ENCODE data around the gene EYS.
A peak's percentile ranks its signal among the peaks of the same experiment; 100 is the strongest.

The EYS gene

DNA sequence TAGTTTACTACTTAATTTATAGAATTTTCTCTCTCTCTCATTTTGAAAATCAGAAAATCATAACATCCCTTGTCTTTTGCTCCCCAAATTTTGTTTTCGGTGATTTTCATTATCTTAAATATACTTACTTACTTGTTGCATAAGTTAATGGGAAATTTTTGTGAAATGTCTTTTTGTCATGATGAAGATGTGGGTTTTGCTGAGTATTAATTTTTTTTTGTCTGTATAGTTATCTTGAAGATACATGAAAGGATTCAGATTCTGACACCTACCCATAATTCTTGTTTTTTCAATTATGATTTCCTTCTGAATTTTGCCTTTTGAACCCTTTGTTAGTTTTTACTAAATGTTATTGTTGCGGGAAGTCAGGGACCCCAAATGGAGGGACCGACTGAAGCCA, 817.9 kb downstream of the EYS start:
- no peak for TF ChIP-seq POLR2A (IDR thresholded peaks at IDR 0.05; ENCODE audit: extremely low read depth, insufficient read length)
- TF ChIP-seq, protein P1, sequence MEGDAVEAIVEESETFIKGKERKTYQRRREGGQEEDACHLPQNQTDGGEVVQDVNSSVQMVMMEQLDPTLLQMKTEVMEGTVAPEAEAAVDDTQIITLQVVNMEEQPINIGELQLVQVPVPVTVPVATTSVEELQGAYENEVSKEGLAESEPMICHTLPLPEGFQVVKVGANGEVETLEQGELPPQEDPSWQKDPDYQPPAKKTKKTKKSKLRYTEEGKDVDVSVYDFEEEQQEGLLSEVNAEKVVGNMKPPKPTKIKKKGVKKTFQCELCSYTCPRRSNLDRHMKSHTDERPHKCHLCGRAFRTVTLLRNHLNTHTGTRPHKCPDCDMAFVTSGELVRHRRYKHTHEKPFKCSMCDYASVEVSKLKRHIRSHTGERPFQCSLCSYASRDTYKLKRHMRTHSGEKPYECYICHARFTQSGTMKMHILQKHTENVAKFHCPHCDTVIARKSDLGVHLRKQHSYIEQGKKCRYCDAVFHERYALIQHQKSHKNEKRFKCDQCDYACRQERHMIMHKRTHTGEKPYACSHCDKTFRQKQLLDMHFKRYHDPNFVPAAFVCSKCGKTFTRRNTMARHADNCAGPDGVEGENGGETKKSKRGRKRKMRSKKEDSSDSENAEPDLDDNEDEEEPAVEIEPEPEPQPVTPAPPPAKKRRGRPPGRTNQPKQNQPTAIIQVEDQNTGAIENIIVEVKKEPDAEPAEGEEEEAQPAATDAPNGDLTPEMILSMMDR (IDR thresholded peaks at IDR 0.05; ENCODE audit: low read depth, low read length): no peak
- DNase-seq (ENCODE audit: low read depth): no peak
- H3K4me3 ChIP-seq (ENCODE audit: low read depth, low read length): no peak overlapping the region

DNA sequence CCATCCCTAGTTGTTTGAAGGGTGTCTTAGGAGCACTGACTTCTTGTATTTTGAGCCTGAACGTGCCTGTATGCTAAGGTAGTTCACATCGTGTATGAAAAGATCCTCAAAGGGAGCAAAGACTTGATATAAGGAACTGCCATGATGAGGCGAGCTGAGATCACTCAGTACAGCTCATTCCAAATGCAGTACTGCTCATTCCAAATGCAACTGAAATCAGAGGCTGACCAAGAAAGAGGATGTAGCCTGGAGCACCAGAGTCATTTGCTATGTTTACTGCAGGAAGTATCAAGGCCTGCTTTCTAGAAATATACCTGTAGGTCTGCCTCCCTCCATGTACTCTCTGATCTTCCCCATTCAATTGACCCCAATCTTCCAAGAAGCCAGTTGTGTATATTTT, 832.2 kb downstream of the EYS start:
- H3K4me3 ChIP-seq (ENCODE audit: low read depth, low read length): no peak overlapping the region
- peak; percentile 1 for DNase-seq (ENCODE audit: low read depth)
- TF ChIP-seq, protein P1 (IDR thresholded peaks at IDR 0.05; ENCODE audit: low read depth, low read length): no peak

DNA sequence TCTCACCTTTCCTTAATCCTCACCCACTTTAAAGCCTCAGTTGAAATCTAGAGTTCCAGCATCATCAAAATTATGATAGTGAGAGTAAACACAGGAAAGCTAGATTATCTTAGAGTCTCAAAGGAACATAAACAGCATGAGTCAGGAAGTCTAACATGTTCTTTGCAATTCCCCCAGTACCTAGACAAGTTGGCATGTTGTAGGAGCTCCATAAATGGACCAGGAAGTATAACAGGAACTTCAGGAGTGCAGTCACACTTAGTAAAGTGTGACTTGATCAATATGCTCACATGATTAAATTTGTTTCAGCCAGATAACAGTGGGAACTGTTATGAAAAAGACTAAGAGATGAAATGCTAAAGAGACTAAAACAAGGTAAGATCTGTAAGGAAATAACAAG, 834.4 kb downstream of the EYS start:
- DNase-seq (ENCODE audit: low read depth): no peak
- TF ChIP-seq MYC (IDR thresholded peaks at IDR 0.05; ENCODE audit: low read depth, low read length): no peak
- TF ChIP-seq, protein P1 (IDR thresholded peaks at IDR 0.05; ENCODE audit: low read depth, low read length): no peak
- TF ChIP-seq, protein P2, sequence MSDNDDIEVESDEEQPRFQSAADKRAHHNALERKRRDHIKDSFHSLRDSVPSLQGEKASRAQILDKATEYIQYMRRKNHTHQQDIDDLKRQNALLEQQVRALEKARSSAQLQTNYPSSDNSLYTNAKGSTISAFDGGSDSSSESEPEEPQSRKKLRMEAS (IDR thresholded peaks at IDR 0.05; ENCODE audit: low read depth, low read length): no peak
- TF ChIP-seq POLR2A (IDR thresholded peaks at IDR 0.05; ENCODE audit: extremely low read depth, insufficient read length): no peak

DNA sequence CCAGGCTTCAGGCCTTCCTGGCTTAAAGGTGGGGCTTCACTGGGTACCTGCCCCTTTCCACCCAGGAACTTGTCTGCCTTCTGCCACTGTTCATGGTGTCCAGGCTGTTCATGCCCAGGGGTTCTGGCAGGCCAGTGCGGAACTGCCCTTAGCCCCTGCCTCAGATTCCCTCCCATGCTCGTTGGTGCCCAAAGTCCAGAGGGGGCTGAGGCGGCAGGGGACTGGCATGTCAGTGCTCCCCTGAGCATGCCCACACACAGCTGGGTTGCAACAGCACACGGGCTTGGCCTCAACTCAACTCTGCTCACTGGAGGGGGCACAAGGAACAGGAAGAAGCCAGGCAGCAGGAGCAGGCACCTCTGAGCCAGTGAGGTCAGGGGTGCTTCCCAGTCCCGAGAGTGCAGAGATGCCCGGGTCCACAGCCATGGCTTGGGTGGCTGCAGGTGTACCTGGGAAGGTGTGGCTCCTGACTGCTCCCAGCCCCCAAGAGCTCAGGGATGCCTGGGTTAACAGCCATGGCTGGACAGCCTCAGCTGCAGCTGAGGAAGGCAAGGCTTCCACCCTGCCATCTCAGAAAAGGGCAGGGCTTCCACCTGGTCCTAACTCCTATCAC, 845.9 kb downstream of the EYS start:
- H3K4me3 ChIP-seq (ENCODE audit: low read depth, low read length): no peak overlapping the region
- no peak for TF ChIP-seq MYC (IDR thresholded peaks at IDR 0.05; ENCODE audit: low read depth, low read length)
- TF ChIP-seq, protein P1 (IDR thresholded peaks at IDR 0.05; ENCODE audit: low read depth, low read length): no peak
- no peak for DNase-seq (ENCODE audit: low read depth)

More for the DNA sequence above, 834.4 kb downstream of the EYS start:
- no peak overlapping the region for H3K4me3 ChIP-seq (ENCODE audit: low read depth, low read length)

DNA sequence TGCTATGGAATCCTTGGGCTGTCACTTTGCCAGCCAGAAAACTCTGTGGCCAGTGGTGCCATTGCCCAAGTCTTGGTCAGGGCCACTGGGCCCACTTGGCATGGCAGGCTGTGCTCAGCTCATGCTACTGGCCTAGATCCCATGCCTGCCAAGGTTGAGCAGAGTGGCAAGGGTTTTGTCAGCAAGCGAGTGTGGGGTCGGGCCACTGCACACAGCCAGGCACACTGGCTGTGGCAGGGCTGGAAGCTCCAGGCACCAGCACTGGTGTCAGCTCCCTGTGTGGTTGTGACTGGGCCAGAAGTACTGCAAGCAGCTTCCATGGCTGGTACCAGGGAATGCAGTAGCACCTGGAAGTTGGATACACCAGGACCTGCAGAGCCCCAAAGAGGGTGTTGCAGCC, 846.8 kb downstream of the EYS start:
- DNase-seq (ENCODE audit: low read depth): no peak
- TF ChIP-seq, protein P1 (IDR thresholded peaks at IDR 0.05; ENCODE audit: low read depth, low read length): no peak
- TF ChIP-seq, protein P2 (IDR thresholded peaks at IDR 0.05; ENCODE audit: low read depth, low read length): no peak
- TF ChIP-seq MYC (IDR thresholded peaks at IDR 0.05; ENCODE audit: low read depth, low read length) (no peak), POLR2A (IDR thresholded peaks at IDR 0.05; ENCODE audit: extremely low read depth, insufficient read length) (no peak)
- H3K4me3 ChIP-seq (ENCODE audit: low read depth, low read length): no peak overlapping the region

DNA sequence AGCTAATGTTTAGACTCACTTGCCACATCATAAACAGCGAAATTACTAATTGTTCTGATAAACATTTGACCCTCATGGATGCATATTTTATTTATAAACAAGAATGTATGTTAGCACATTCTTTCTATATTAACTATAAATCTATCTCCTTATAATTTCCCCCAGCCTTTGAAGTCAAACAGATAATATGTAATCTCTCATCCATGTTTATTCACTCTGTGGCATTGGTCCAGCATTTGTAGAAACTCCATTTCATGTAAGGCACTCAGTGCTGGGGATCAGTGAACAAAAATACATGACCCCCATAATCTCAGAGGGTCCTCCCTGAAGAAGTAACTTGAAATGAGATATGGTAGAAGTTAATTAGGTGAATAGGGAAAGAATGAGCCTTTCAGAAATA, 856.9 kb downstream of the EYS start:
- no peak for DNase-seq (ENCODE audit: low read depth)
- no peak overlapping the region for H3K4me3 ChIP-seq (ENCODE audit: low read depth, low read length)
- TF ChIP-seq MYC (IDR thresholded peaks at IDR 0.05; ENCODE audit: low read depth, low read length) (no peak), POLR2A (IDR thresholded peaks at IDR 0.05; ENCODE audit: extremely low read depth, insufficient read length) (no peak)
- TF ChIP-seq, protein P1 (IDR thresholded peaks at IDR 0.05; ENCODE audit: low read depth, low read length): no peak
- TF ChIP-seq, protein P2 (IDR thresholded peaks at IDR 0.05; ENCODE audit: low read depth, low read length): no peak
